Stimulated activated CD4-positive, alpha-beta T cell treated with anti-CD3 and anti-CD28 coated beads, Interleukin-4, amount 100 ng/mL, for 4 hours (primary cell): ENCODE measurements around the gene CPA5.

Experiments used
- DNase-seq, 2 experiments: peaks; one replicate each; pipeline ENCODE4 v3.0.0-alpha.2; 2020

The CPA5 gene

GRCh38 chr7:130380861-130381455, 36.3 kb downstream of the CPA5 start:
- DNase-seq = no peak

- DNase-seq = no peak
These were observed 37.1 kb downstream of the CPA5 start for GRCh38 chr7:130381468-130382312.

GRCh38 chr7:130383187-130383980, 38.8 kb downstream of the CPA5 start:
- no peak for DNase-seq

GRCh38 chr7:130384371-130384801, 39.8 kb downstream of the CPA5 start:
- DNase-seq = no peak

GRCh38 chr7:130384841-130385599, 40.4 kb downstream of the CPA5 start:
- DNase-seq = no peak

GRCh38 chr7:130385600-130386066, 41.0 kb downstream of the CPA5 start:
- DNase-seq = no peak

- DNase-seq = no peak
These were observed 42.3 kb downstream of the CPA5 start for GRCh38 chr7:130386876-130387275.

GRCh38 chr7:130387306-130387627, 42.7 kb downstream of the CPA5 start:
- DNase-seq = no peak

GRCh38 chr7:130387628-130388403, 43.2 kb downstream of the CPA5 start:
- DNase-seq = no peak

GRCh38 chr7:130388671-130389070, 44.1 kb downstream of the CPA5 start:
- no peak for DNase-seq

GRCh38 chr7:130390486-130390885, 45.9 kb downstream of the CPA5 start:
- no peak for DNase-seq

- no peak for DNase-seq
These were observed 48.5 kb downstream of the CPA5 start for GRCh38 chr7:130393101-130393561.

- no peak for DNase-seq
These were observed 49.3 kb downstream of the CPA5 start for GRCh38 chr7:130393841-130394411.

- peak in 1 of 2 experiments; percentile 17 for DNase-seq
These were observed 50.0 kb downstream of the CPA5 start for GRCh38 chr7:130394421-130395195.

- DNase-seq = no peak
These were observed 50.8 kb downstream of the CPA5 start for GRCh38 chr7:130395421-130395820.

GRCh38 chr7:130396109-130396508, 51.5 kb downstream of the CPA5 start:
- DNase-seq = no peak

GRCh38 chr7:130397051-130397757, 52.6 kb downstream of the CPA5 start:
- no peak for DNase-seq

GRCh38 chr7:130397758-130398073, 53.1 kb downstream of the CPA5 start:
- no peak for DNase-seq

GRCh38 chr7:130398526-130399090, 54.0 kb downstream of the CPA5 start:
- DNase-seq = no peak

GRCh38 chr7:130400120-130400572, 55.5 kb downstream of the CPA5 start:
- DNase-seq = no peak
